CD4-positive, alpha-beta T cell (primary cell): ENCODE data around the gene ASB6. TPM values are rescaled to one million over a fixed set of nuclear protein-coding genes. Genes with fewer than 3 reads are reported as not detected.

Experiments used
- ATAC-seq: fragments of 200-7000 bp; cut with Tn5 transposase; one replicate; pipeline ENCODE4 v1.10.0; 2022; ENCODE audit warnings: mild to moderate bottlenecking; ENCODE audit not compliant: poor library complexity
- CTCF ChIA-PET: fragments of 350-600 bp; sonication (Branson Sonifier 250); formaldehyde crosslinking; loops from one replicate; lab custom pipeline; 2021; ENCODE audit warnings: antibody characterized with exemption, inconsistent platforms; lab: Charles Lee
- POLR2A ChIA-PET: fragments of 350-600 bp; sonication (Branson Sonifier 250); formaldehyde crosslinking; loops from one replicate; lab custom pipeline; 2021; ENCODE audit warnings: antibody characterized with exemption, inconsistent platforms; lab: Charles Lee
- DNase-seq, 14 experiments: peaks; one replicate each; pipeline ENCODE4 v3.0.0-alpha.2; 2013 to 2020; ENCODE audit warnings: mixed read lengths in 2 of 14
- H3K27ac ChIP-seq, 2 donors: one replicate each; pipeline versions ENCODE4 v1.5.1 to v1.7.0; 2013; ENCODE audit warnings: low read length in 2 of 2, low read depth in 1 of 2, mild to moderate bottlenecking in 1 of 2
- H3K27me3 ChIP-seq, 2 experiments: 1 replicate in 1 of 2; 2 replicates in 1 of 2; pipeline versions ENCODE4 v1.6.1 to v1.7.0; 2013; ENCODE audit warnings: low read length in 2 of 2, control low read depth in 1 of 2, mild to moderate bottlenecking in 1 of 2, moderate library complexity in 1 of 2; ENCODE audit not compliant: insufficient read depth in 2 of 2, control insufficient read depth in 1 of 2
- H3K36me3 ChIP-seq: one replicate; pipeline ENCODE4 v1.6.1; 2013; ENCODE audit warnings: low read length, control low read depth; ENCODE audit not compliant: insufficient read depth
- H3K4me1 ChIP-seq: one replicate; pipeline ENCODE4 v1.6.1; 2013; ENCODE audit warnings: low read length, control low read depth; ENCODE audit not compliant: insufficient read depth
- H3K4me3 ChIP-seq: one replicate; pipeline ENCODE4 v1.5.1; 2013; ENCODE audit warnings: mild to moderate bottlenecking, low read length, moderate library complexity
- H3K9me3 ChIP-seq, 2 experiments: 1 replicate in 1 of 2; 2 replicates in 1 of 2; pipeline versions ENCODE4 v1.6.1 to v1.7.0; 2013; ENCODE audit warnings: low read length in 2 of 2, mild to moderate bottlenecking in 2 of 2, control low read depth in 1 of 2, moderate library complexity in 1 of 2; ENCODE audit not compliant: control insufficient read depth in 1 of 2, insufficient read depth in 1 of 2
- H3K27ac Mint-ChIP-seq: one replicate; pipeline ENCODE4 v1.8.0; 2020; ENCODE audit warnings: mixed read lengths
- H3K27me3 Mint-ChIP-seq: one replicate; pipeline ENCODE4 v1.8.0; 2021; ENCODE audit warnings: mixed read lengths
- H3K36me3 Mint-ChIP-seq: one replicate; pipeline ENCODE4 v1.8.0; 2021; ENCODE audit warnings: low read depth, mixed read lengths
- H3K4me1 Mint-ChIP-seq: one replicate; pipeline ENCODE4 v1.8.0; 2021; ENCODE audit warnings: low read depth, mixed read lengths
- H3K4me3 Mint-ChIP-seq: one replicate; pipeline ENCODE4 v1.8.0; 2020; ENCODE audit warnings: mild to moderate bottlenecking, mixed read lengths
- H3K9me3 Mint-ChIP-seq: one replicate; pipeline ENCODE4 v1.8.0; 2020; ENCODE audit warnings: mixed read lengths
- intact Hi-C, 2 experiments: fragments of 100-400 bp; cut with DNase I in 1 of 2; cut with micrococcal nuclease in 1 of 2; formaldehyde crosslinking; loops; one replicate each; pipeline versions ENCODE4 v1.15.1 to v1.9.0; 2023 to 2025; cut with DNase I, micrococcal nuclease
- total RNA-seq, 174 experiments: library from RNA in 2 of 174; stranded (reverse) in 2 of 174; gene quantifications; one replicate each; pipeline ENCODE4 v1.2.3 and lab custom pipeline; 2021 to 2026
- TF ChIP-seq, protein P1 (sequence below): fragments of 200-600 bp; IDR thresholded peaks from one replicate; pipeline ENCODE4 v1.8.0; 2022; ENCODE audit warnings: antibody characterized with exemption, mild to moderate bottlenecking

Gene ASB6
- total RNA-seq, 2 experiments from 2014 or later: 28.5 to 29.3 TPM

DNA sequence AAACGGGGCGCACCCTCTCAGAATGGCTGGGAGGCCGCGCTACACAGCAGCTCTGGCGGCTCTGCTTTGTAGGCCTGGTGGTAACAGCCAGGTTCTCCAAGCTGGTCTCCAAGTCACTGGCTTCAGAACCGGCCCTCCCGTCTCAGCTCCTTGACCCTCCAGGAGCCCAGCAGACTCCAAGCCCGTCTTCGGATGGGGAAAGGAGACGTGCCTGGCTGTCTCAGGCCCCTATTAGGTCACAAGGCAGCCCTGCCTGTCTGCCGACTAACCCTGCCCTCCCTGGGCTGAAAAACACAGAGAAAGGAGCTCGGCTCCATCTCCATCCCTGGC lies 2.2 kb downstream of the ASB6 start:
- ChIA-PET POLR2A (interaction anchor here (6.5 kb wide), 1 partner anchor 14 kb away, joined by 40 read pairs; the partner anchor contains the start of gene NTMT1), CTCF (no interaction called here)
- TF ChIP-seq, protein P1, sequence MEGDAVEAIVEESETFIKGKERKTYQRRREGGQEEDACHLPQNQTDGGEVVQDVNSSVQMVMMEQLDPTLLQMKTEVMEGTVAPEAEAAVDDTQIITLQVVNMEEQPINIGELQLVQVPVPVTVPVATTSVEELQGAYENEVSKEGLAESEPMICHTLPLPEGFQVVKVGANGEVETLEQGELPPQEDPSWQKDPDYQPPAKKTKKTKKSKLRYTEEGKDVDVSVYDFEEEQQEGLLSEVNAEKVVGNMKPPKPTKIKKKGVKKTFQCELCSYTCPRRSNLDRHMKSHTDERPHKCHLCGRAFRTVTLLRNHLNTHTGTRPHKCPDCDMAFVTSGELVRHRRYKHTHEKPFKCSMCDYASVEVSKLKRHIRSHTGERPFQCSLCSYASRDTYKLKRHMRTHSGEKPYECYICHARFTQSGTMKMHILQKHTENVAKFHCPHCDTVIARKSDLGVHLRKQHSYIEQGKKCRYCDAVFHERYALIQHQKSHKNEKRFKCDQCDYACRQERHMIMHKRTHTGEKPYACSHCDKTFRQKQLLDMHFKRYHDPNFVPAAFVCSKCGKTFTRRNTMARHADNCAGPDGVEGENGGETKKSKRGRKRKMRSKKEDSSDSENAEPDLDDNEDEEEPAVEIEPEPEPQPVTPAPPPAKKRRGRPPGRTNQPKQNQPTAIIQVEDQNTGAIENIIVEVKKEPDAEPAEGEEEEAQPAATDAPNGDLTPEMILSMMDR: no peak
- ATAC-seq (no peak), DNase-seq (no peak)
- peak overlapping the region; percentile 85 for H3K4me3 Mint-ChIP-seq
- intact Hi-C loops: loop anchor here in 1 of 2 experiments (5.0 to 10.0 kb wide), 3 partner anchors 98 to 1705 kb away; partner anchors contain the start of genes DPM2, PIP5KL1 and TOR1B
- H3K27me3 Mint-ChIP-seq: no peaks in the 10 kb centered on the region
- peaks cover 35% of the 10 kb centered on the region for H3K4me1 ChIP-seq
- H3K9me3 ChIP-seq: no peaks in the 10 kb centered on the region
- no peaks in the 10 kb centered on the region for H3K27me3 ChIP-seq
- H3K9me3 Mint-ChIP-seq: no peaks in the 10 kb centered on the region
- peaks cover 41% of the 10 kb centered on the region for H3K36me3 Mint-ChIP-seq
- H3K27ac Mint-ChIP-seq: peak overlapping the region; percentile 85
- H3K36me3 ChIP-seq: peaks cover 48% of the 10 kb centered on the region
- no peak overlapping the region for H3K4me3 ChIP-seq
- H3K4me1 Mint-ChIP-seq: peaks cover 11% of the 10 kb centered on the region
- H3K27ac ChIP-seq: no peak overlapping the region

DNA sequence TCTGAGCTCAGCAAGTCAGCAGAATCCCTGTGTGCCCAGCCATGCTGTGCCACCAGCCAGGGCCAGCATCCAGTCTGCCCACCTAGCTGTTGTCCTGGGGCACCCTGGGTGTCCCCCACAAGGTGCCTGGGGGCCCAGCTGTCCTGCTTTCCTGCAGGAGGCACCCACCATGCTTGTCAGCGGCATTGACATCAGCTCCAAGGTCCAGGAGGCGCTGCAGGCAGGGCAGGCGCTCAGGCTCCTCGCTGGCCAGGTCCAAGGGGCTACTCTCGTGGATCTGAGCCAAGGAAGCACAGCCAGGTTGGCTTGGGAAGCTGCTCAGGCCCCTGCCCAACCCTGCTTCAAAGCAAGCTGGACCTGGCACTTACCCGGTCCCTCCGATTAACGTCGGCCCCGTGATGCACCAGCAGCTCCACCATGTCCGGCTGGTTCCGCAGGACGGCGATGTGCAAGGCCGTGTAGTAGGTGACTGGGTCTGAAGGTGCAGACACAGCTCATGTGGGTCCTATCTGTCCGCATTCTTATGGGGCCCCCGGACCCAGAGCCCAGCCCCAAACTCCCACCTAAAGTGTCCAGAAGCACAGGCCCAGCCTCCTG lies 2.8 kb downstream of the ASB6 start:
- H3K36me3 ChIP-seq: peaks cover 54% of the 10 kb centered on the region
- H3K4me1 ChIP-seq: peaks cover 35% of the 10 kb centered on the region
- no peak for ATAC-seq
- TF ChIP-seq, protein P1: no peak
- no peaks in the 10 kb centered on the region for H3K27me3 Mint-ChIP-seq
- H3K4me1 Mint-ChIP-seq: peaks cover 11% of the 10 kb centered on the region
- H3K4me3 Mint-ChIP-seq: peak overlapping the region; percentile 38
- no peaks in the 10 kb centered on the region for H3K9me3 ChIP-seq
- peaks cover 43% of the 10 kb centered on the region for H3K36me3 Mint-ChIP-seq
- ChIA-PET POLR2A (interaction anchor here (6.5 kb wide), 1 partner anchor 13 kb away, joined by 40 read pairs; the partner anchor contains the start of gene NTMT1), CTCF (no interaction called here)
- no peaks in the 10 kb centered on the region for H3K27me3 ChIP-seq
- no peak overlapping the region for H3K27ac ChIP-seq
- intact Hi-C loops: no loop called here
- no peak overlapping the region for H3K4me3 ChIP-seq
- DNase-seq: no peak
- H3K9me3 Mint-ChIP-seq: no peaks in the 10 kb centered on the region
- H3K27ac Mint-ChIP-seq: no peak overlapping the region

DNA sequence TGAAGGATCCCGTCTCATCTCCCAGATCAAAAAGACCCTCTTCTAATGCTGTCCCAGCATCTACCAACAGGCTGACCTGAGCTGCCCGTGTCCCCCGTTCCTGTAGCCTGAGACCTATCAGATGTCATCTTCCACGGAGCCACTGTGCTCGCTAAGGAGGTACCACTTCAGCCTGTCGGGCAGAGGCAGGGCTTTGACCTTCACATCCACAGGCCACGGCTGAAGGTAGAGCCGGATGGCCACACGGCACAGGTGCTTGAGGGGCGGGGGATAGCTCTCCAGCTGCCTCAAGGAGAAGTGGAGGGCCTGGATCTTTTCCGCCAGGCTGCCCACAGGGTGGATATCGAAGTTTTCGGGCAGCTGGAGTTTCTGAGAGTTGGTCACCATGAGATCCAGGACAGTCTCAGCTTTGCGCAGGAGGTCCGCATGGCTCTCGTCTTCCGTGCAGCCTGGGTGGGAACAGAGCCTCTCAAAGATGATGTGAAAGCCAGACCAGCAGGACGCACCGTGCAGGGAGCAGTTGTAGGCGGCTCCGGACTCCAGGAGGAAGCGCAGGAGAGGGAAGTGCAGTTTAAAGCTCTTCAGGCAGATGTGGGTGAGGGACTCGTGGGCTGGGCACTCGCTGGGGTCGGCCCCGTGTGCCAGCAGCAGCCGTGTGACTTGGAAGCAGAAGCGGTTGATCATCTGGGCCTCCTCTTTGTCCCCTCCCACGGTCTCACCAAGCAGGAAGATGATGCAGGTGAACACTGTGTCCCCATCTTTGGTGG lies 4.1 kb downstream of the ASB6 start:
- H3K27me3 Mint-ChIP-seq: no peaks in the 10 kb centered on the region
- intact Hi-C loops: no loop called here
- peaks cover 67% of the 10 kb centered on the region for H3K36me3 ChIP-seq
- H3K9me3 Mint-ChIP-seq: no peaks in the 10 kb centered on the region
- peaks cover 35% of the 10 kb centered on the region for H3K4me1 ChIP-seq
- H3K36me3 Mint-ChIP-seq: peaks cover 56% of the 10 kb centered on the region
- peak overlapping the region; percentile 61 for H3K4me3 Mint-ChIP-seq
- no peaks in the 10 kb centered on the region for H3K27me3 ChIP-seq
- H3K9me3 ChIP-seq: no peaks in the 10 kb centered on the region
- no peak for ATAC-seq
- POLR2A ChIA-PET: interaction anchor here (6.5 kb wide), 1 partner anchor 12 kb away, joined by 40 read pairs; the partner anchor contains the start of gene NTMT1
- TF ChIP-seq, protein P1: no peak
- H3K4me1 Mint-ChIP-seq: peaks cover 11% of the 10 kb centered on the region
- CTCF ChIA-PET: no interaction called here
- H3K27ac ChIP-seq: no peak overlapping the region
- no peak overlapping the region for H3K4me3 ChIP-seq
- DNase-seq: no peak
- peak overlapping the region; percentile 50 for H3K27ac Mint-ChIP-seq
